Measurements from ENCODE around the gene PERCC1.

DNA sequence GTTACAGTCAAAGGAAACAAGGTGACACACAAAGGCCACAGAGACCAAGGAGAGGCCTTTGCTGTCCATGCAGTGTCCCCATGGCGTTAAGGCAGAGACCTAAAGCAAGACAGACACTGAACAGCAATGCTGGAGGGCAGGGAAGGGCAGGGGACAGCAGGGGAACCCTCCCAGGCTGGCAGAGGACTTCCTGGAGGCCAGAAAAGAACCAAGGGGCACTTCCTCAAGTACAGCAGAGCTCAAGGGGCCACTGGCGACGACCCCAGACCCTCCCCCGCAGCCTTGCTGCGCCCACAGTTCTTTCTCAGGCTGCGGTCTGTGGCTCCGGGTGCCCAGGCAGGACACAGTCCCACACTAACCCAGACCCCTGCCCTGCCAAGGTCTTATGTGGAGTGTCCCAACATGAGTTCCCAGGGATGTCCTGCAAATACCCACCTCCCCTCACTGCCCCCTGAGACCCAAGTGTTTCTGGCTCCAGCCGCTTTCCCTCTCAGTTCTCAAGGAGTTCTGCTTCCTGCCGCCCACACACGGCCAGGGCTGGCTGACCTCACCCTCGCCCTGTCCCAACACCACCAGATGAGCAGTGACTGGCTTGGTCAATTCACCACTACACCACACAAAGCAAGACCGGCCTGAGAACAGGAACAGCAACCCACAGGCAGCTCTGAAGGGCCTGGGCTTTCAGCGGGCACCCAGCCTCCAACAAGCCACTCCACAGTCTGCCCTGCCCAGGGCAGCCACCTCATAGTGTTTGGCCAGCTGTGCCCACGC is 39.8 kb downstream of the PERCC1 start:
- TF ChIP-seq CTCF (IDR thresholded peaks at IDR 0.05) (no peak), POLR2A (IDR thresholded peaks at IDR 0.05) (no peak)

All from lower leg skin (tissue), 3 donors.